Measurements from ENCODE around the gene PCED1B.

- TF ChIP-seq CTCF (IDR thresholded peaks at IDR 0.05) (no peak), POLR2A (IDR thresholded peaks at IDR 0.05) (no peak), POLR2AphosphoS5 (IDR thresholded peaks at IDR 0.05) (no peak)
Observed at GRCh38 chr12:47178014-47178413, 98.6 kb downstream of the PCED1B start.
